T-helper 1 cell treated with Interleukin-12 subunit alpha and Interleukin-12 subunit beta and Interleukin-4 antibody, amounts not matched to agents 30 μg/mL and 1 μg/mL, for 36 hours (primary cell): ENCODE measurements around the gene TMEM191C.
"Not testable (repeated sequence)": the region's sequence is repeated elsewhere in the genome, so short reads cannot be mapped to it uniquely, and the experiment has no call there.

ENCODE experiments used
- H3K27ac Mint-ChIP-seq: one replicate; pipeline ENCODE4 v1.8.0; 2021; ENCODE audit warnings: mild to moderate bottlenecking, mixed read lengths
- H3K27me3 Mint-ChIP-seq: one replicate; pipeline ENCODE4 v1.8.0; 2021; ENCODE audit warnings: low read depth, mixed read lengths
- H3K36me3 Mint-ChIP-seq: one replicate; pipeline ENCODE4 v1.8.0; 2021; ENCODE audit warnings: low read depth, mixed read lengths
- H3K4me1 Mint-ChIP-seq: one replicate; pipeline ENCODE4 v1.8.0; 2021; ENCODE audit warnings: low read depth, mixed read lengths
- H3K4me3 Mint-ChIP-seq: one replicate; pipeline ENCODE4 v1.8.0; 2021; ENCODE audit warnings: mild to moderate bottlenecking, moderate library complexity, mixed read lengths
- H3K9me3 Mint-ChIP-seq: one replicate; pipeline ENCODE4 v1.8.0; 2021; ENCODE audit warnings: mixed read lengths

The TMEM191C gene

DNA sequence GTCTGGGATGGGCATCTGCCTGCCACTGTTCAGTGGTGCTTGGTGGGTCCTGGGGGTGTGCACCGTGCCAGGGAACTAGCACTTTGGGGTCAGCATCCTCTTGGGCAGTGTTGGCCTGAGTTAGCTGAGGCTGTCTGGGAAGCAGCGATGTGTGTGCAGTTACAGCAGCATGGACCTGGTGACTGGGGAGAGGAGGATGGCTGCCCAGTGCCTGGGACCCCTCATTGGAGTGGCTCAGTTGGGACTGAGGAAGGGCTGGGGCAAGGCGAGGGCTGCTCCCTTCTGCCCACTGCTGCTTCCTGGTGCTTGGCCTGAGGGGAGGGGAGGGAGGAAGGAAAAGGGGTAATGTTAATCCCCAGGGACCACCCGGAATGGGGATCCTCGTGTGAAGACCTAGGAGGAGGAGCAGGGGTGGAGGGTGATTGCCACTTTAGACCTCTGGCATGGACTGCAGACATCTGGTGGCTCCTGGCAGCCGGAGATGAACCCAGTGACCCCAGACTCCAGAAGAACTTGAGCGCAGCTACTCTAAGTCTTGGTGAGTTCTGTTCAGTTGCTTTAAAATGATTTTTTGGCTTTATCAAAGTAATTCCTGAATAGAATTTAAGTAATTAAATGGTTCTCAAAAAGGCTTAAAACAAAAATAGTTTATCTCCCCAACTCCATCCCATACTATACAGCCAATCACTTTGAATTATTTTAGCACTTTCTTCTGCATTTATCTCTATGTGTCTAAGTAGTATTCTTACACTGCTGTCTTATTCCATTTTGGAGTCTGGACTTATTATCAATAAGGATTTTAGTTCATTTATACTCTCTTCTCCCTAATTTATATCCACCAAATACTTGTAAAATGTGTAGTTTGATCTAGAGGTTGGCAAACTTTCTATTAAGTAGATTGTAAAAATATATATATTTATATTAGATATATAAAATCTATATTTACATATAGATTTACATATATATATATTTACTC is 15.4 kb upstream of the TMEM191C start:
- Mint-ChIP-seq H3K27me3 (no peaks in the 10 kb centered on the region), H3K27ac (no peak overlapping the region), H3K9me3 (no peaks in the 10 kb centered on the region), H3K4me3 (no peak overlapping the region), H3K36me3 (no peaks in the 10 kb centered on the region), H3K4me1 (no peaks in the 10 kb centered on the region)

DNA sequence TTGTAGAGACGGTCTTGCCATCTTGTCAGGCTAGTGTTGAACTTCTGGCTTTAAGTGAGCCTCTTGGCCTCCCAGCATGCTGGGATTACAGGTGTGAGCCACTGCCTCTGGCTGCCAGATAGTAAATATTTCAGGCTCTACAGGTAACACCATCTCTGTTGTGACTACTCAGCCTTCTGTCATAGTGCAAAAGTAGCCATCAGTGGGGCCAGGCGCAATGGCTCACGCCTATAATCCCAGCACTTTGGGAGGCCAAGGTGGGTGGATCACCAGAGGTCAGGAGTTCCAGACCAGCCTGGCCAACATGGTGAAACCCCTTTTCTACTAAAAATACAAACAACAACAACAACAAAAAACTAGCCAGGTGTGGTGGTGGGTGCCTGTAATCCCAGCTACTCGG is 14.5 kb upstream of the TMEM191C start:
- H3K4me3 Mint-ChIP-seq, H3K27ac Mint-ChIP-seq, H3K9me3 Mint-ChIP-seq, H3K4me1 Mint-ChIP-seq, H3K27me3 Mint-ChIP-seq, H3K36me3 Mint-ChIP-seq: not testable (repeated sequence)

DNA sequence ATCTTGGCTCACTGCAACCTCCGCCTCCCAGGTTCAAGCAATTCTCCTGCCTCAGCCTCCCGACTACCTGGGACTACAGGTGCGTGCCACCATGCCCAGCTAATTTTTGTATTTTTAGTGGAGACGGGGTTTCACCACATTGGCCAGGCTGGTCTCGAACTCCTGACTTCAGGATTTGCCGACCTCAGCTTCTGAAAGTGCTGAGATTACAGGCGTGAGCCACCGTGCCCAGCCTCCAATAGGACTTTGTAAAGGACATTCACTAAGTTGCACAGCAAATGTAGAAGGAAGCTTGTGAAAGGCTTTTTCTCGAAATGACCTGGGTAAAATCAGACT is 12.2 kb upstream of the TMEM191C start:
- not testable (repeated sequence) for H3K4me1 Mint-ChIP-seq, H3K4me3 Mint-ChIP-seq, H3K27me3 Mint-ChIP-seq, H3K27ac Mint-ChIP-seq, H3K9me3 Mint-ChIP-seq, H3K36me3 Mint-ChIP-seq

DNA sequence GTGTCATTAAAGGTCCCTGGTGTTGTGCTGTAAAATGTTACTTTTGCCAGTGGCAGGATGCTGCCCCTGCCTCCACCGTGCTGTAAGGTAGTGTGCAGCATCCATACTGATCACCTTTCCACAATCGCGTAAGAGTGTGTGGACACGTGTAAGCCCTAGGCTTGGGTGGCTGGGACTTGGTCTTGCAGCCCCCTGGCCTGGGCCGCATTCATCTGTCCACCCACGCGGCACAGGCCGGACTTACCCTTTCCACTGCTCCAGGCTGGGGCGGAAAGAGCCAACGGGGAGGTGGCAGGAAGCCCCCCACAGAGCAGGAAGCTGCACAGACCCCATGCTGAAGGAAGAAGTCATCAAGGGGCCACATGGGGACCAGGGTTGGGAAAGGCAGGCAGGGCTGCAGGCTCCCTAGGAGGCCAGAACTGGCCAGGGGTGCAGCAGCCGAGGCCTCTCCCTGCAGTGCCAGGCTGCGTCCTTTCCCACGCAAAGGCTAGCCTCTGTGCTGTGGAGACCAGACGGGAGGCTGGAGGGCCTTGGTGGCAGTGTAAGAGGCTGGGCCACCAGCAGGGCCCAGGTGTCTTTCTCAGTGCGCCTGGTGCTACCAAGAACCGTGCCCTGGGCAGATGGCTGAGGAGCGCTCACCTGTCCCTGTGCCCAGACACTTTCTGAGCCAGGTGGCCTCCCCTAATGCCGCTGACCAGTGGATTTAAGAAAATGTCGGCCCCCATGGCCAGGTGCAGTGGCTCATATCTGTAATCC is 11.7 kb upstream of the TMEM191C start:
- Mint-ChIP-seq H3K36me3 (no peaks in the 10 kb centered on the region), H3K9me3 (no peaks in the 10 kb centered on the region), H3K27me3 (no peaks in the 10 kb centered on the region), H3K27ac (no peak overlapping the region), H3K4me1 (no peaks in the 10 kb centered on the region), H3K4me3 (no peak overlapping the region)

DNA sequence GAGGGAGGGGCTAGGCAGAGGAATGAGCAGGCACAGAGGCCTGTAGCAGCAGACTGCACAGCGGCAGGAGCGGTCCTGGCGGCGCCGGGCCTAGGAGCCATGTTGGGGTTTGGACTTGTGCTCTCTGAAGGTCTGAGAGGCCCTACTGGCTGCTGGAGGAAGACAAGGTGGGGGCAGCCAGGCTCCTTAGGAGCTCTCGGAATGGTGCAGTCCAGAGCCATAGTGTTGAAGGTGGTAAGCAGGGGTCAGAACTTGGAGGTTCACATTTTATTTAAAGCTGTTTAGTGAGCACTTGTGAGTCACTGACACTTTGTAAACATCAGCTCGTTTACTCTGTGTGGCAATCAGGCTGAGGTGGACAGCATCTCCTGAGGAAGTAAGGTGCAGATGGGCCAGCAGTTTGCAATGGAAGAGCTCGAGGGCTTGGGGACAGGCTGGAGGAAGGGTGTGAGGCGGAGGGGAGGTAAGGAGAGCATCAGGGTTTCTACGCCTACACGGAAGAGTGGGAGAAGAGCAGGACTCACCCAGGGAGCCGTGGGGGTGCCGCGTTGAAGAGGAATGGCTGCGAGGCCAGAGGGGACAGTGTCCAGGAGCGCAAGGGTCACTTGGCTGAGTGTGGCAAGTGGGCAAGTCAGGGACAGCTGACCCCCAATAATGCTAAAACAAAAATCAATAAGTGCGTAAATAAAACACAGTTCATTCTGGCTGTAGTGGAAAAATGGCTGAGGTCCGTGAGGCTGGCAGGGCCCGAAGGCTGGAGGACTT is 10.0 kb upstream of the TMEM191C start:
- Mint-ChIP-seq H3K4me1 (no peaks in the 10 kb centered on the region), H3K27me3 (no peaks in the 10 kb centered on the region), H3K36me3 (no peaks in the 10 kb centered on the region), H3K27ac (no peak overlapping the region), H3K9me3 (no peaks in the 10 kb centered on the region), H3K4me3 (no peak overlapping the region)

DNA sequence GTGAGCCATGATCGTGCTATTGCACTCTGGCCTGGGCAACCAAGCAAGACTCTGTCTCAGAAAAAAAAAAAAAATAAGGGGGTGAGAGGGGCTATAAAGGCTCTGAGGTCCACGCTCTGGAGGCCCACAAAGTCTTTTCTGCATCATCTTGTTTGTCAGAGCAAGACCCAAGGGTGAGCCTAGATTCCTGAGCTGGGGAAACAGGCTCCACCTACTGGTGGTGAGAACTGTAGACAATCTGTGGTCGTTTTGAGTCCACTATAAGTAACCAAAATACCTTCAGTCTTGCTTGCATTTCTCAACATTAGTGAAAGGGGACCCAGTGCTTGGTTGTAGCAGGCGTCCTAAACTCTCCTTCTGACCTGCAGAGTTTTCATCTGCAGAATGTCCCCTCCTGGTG is 4.5 kb upstream of the TMEM191C start:
- H3K36me3 Mint-ChIP-seq, H3K9me3 Mint-ChIP-seq, H3K4me3 Mint-ChIP-seq, H3K27me3 Mint-ChIP-seq, H3K4me1 Mint-ChIP-seq, H3K27ac Mint-ChIP-seq: not testable (repeated sequence)

DNA sequence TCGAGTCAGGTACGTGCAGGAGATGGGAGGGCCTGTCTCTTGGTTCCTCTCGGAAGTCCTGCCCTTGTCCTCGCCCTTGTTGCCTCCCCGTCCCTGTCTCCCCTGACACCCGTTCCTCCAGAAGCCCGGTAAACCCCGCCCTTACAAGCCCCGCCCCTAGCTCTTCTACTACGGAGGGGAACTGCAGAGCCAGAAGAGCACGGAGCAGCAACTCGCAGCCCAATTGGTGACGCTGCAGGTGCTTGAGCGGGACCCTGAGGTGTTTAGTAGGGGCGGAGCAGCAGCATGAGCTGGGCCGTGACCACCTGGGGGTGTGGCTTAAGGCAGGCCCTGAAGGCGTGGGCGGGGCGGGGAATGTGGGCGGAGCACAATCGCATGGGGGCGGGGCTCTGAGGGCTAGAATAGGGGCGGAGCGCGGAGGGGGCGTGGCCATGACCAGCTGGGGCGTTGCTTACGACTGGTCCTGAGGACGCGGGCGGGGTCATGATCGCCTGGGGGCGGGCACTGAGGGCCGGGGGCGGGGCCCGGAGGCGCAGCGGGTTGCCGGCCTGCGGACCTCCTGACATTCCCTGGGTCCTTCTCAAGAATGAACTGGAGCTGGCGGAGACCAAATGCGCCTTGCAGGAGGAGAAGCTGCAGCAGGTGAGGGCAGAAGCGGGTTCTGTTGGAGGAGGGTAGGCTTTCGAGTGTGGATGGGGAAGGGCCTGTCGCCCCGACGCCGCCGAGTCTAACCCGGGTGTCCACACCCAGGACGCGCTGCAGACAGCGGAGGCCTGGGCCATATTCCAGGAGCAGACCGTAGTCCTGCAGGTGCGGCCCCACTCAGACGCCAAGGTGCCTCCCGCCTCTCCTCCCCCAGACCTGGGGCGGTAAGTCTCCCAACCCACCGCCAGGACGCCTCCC is 1.3 kb downstream of the TMEM191C start:
- Mint-ChIP-seq H3K27ac (peak overlapping the region; percentile 94), H3K4me3 (peak overlapping the region; percentile 86)
- H3K9me3 Mint-ChIP-seq, H3K4me1 Mint-ChIP-seq, H3K27me3 Mint-ChIP-seq, H3K36me3 Mint-ChIP-seq: not testable (repeated sequence)

DNA sequence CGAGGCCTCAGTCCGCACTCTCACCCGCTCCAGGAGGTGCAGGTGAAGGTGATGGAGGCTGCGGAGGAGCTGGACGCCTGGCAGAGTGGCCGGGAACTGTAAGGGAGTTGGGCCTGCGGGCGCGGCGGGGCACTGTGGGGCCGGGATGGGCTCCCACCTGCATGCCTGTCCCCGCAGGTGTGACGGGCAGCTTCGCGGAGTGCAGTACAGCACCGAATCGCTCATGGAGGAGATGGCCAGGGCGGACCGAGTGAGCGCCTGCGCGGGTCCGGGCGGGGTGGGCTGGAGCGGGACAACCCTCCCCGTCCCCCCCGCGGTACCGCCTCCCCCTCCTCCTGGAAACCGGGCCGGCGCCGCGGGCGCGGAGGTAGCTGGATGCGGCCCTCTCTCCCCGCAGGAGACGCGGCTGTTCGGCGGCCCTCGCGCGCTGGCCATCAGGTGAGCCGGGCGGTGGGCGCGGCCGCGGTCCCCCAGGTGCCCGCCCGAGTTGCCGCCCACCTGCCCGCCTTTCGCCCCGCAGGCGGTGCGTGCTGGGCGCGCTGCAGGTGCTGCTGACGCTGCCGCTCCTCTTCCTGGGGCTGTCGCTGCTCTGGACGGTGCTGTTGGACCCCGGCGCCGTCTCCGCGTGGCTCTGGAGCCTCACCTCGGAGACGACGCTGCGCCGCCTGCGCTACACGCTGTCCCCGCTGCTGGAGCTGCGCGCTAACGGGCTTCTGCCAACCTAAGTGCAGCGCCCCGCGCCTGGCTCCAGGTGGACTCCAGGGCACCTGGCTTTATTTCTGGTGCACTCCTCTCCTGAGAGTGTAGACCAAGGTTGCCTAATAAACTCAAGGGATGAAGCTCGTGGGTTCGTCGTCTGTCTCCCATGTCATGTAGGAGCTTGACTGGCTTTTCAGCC is 2.2 kb downstream of the TMEM191C start:
- not testable (repeated sequence) for H3K27me3 Mint-ChIP-seq, H3K4me1 Mint-ChIP-seq, H3K4me3 Mint-ChIP-seq, H3K9me3 Mint-ChIP-seq, H3K27ac Mint-ChIP-seq, H3K36me3 Mint-ChIP-seq

DNA sequence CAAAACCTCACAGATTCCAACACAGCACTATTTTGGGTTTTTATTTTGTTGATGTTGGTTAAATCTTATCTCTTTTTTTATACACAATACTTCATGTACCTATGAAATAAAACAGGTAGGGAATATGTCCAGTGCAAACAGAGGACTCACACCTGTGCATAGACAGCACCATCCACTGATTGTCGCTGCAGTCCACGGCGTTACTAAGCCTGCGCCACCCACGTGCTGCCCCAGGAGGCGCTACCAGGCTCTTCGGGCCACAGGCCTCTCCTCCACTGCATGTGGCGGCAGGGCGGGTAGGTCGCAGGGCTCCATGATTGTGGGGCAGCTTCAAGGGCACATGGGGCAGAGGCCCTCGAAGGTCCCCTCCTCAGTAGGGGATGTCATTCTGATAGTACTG is 5.8 kb downstream of the TMEM191C start:
- H3K4me1 Mint-ChIP-seq, H3K4me3 Mint-ChIP-seq, H3K9me3 Mint-ChIP-seq, H3K27me3 Mint-ChIP-seq, H3K36me3 Mint-ChIP-seq, H3K27ac Mint-ChIP-seq: not testable (repeated sequence)

DNA sequence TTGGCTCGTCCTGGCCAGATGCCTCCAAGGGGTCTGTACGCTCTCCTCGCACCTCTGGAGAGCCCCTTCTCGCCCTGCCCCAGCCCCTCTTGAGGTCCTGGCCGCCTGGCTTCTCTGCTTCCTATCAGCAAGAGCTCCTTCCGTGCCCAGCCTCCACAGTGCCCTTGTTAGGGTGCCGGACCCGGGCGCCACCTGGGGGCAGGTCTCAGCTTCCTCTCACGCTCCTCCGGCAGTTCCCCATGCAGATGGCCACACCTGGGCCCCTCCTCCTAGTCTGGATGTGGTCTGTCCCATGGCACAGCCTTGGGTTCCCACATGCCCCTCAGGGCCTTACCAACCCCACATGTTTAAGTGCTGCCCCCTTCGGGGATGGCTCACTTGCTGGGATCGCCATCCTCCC is 6.5 kb downstream of the TMEM191C start:
- not testable (repeated sequence) for H3K36me3 Mint-ChIP-seq, H3K4me1 Mint-ChIP-seq, H3K27ac Mint-ChIP-seq, H3K4me3 Mint-ChIP-seq, H3K27me3 Mint-ChIP-seq, H3K9me3 Mint-ChIP-seq

DNA sequence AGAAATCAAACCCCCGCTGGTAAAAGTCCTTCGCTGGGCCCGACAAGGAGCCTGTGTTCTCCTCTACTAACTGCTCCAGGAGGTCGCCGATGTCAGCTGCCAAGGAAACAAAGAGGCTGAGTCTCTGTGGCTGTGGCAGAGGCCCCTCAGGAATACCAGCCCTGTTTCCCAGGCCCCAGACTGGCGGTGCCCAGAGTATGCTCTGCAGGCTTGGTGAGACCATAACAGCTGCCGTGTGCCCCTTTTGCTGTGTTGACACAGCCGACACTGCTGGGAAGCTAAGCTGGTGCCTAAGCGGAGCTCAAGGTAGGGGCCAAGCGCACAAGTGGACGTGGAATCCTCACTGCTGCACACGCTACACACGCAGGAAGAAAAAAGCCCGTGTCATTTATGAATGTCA is 16.9 kb downstream of the TMEM191C start:
- not testable (repeated sequence) for H3K4me1 Mint-ChIP-seq, H3K36me3 Mint-ChIP-seq, H3K27me3 Mint-ChIP-seq, H3K4me3 Mint-ChIP-seq, H3K27ac Mint-ChIP-seq, H3K9me3 Mint-ChIP-seq

DNA sequence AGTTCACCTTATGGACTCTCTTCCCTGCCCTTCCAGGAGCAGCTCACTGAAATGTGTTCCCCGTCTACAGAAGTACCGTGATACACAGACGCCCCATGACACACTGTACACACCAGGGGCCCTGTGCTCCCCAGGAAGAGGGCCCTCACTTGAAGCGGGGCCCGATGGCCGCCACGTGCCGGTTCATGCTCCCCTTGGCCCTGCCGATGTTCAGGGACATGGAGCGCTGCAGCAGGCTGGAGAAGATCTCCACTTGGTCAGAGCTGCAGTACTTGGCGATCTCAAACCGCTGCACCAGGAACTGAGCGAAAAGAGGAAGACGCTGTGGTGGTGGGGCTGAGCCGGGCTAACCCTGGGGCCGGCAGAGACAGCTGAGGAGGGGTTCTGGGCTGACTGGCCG is 20.5 kb downstream of the TMEM191C start:
- not testable (repeated sequence) for H3K36me3 Mint-ChIP-seq, H3K27ac Mint-ChIP-seq, H3K27me3 Mint-ChIP-seq, H3K9me3 Mint-ChIP-seq, H3K4me1 Mint-ChIP-seq, H3K4me3 Mint-ChIP-seq

DNA sequence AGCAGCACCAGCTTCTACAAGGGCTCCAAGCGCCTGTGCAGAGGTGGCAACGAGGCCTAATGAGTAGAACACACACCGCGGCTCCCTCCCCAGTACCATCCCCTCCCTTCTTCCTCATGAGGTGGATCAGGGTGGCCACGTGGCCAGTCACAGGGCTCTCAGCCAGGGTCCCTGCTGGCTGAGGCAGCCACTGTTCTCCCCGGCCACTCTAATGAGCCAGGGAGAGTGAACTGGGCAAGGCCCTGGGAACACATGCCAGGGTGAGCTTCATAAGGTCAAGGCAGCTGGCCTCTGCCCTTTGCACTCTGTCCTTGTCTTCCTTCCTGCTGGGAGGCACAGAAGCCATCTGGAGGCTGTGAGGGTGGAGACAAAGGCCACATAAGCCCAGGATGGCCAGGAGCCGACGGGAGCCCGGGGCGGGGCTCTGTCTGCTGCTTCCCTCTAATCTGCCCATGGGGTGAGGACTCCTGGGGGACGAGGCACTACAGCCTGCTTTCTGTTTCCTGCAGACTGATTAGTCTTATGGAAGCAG is 22.0 kb downstream of the TMEM191C start:
- H3K4me1 Mint-ChIP-seq, H3K9me3 Mint-ChIP-seq, H3K27me3 Mint-ChIP-seq, H3K27ac Mint-ChIP-seq, H3K4me3 Mint-ChIP-seq, H3K36me3 Mint-ChIP-seq: not testable (repeated sequence)
